NOMO-1 (cell line): ENCODE data around the gene EP400.
"Not testable (repeated sequence)": the region's sequence is repeated elsewhere in the genome, so short reads cannot be mapped to it uniquely, and the experiment has no call there.

Experiments
- DNase-seq, 2 experiments: peaks; one replicate each; lab custom pipeline; 2025; ENCODE audit not compliant: unreplicated experiment in 2 of 2; lab: John Stamatoyannopoulos, UW

The EP400 gene

GRCh38 chr12:132036063-132036683, 86.4 kb downstream of the EP400 start:
- no peak for DNase-seq

GRCh38 chr12:132040906-132041606, 91.3 kb downstream of the EP400 start:
- DNase-seq, result no peak

- DNase-seq, result no peak
Measured at GRCh38 chr12:132043216-132043615, 93.5 kb downstream of the EP400 start.

- no peak for DNase-seq
Measured at GRCh38 chr12:132043770-132044467, 94.2 kb downstream of the EP400 start.

- DNase-seq, result no peak
Measured at GRCh38 chr12:132044661-132045412, 95.1 kb downstream of the EP400 start.

GRCh38 chr12:132045751-132046150, 96.0 kb downstream of the EP400 start:
- no peak for DNase-seq

GRCh38 chr12:132046561-132046960, 96.8 kb downstream of the EP400 start:
- DNase-seq, result no peak

- DNase-seq, result not testable (repeated sequence)
Measured at GRCh38 chr12:132047630-132048029, 97.9 kb downstream of the EP400 start.

GRCh38 chr12:132049442-132049841, 99.7 kb downstream of the EP400 start:
- no peak for DNase-seq

- DNase-seq, result no peak
Measured at GRCh38 chr12:132049876-132050275, 100.1 kb downstream of the EP400 start.

- not testable (repeated sequence) for DNase-seq
Measured at GRCh38 chr12:132051718-132052117, 102.0 kb downstream of the EP400 start.

- DNase-seq, result no peak
Measured at GRCh38 chr12:132052196-132052932, 102.6 kb downstream of the EP400 start.

GRCh38 chr12:132053338-132054330, 103.9 kb downstream of the EP400 start:
- no peak for DNase-seq

- no peak for DNase-seq
Measured at GRCh38 chr12:132054983-132055382, 105.2 kb downstream of the EP400 start.

- DNase-seq, result no peak
Measured at GRCh38 chr12:132055535-132056096, 105.9 kb downstream of the EP400 start.

GRCh38 chr12:132056320-132056719, 106.6 kb downstream of the EP400 start:
- no peak for DNase-seq

GRCh38 chr12:132056951-132057350, 107.2 kb downstream of the EP400 start:
- no peak for DNase-seq

GRCh38 chr12:132057691-132058090, 107.9 kb downstream of the EP400 start:
- no peak for DNase-seq

- no peak for DNase-seq
Measured at GRCh38 chr12:132061197-132061596, 111.5 kb downstream of the EP400 start.
